Neural progenitor cell (in vitro differentiated cells): ENCODE measurements around the gene SKIC3.

Source experiments
- CTCF ChIP-seq: fragments of 200-600 bp; sonication (generic); IDR thresholded peaks from 2 replicates; pipeline ENCODE4 v1.5.1; 2017; ENCODE audit warnings: antibody characterized with exemption, mild to moderate bottlenecking
- EZH2 ChIP-seq: fragments of 200-600 bp; sonication (generic); IDR thresholded peaks from 2 replicates; pipeline ENCODE4 v1.6.1; 2017; ENCODE audit warnings: antibody characterized with exemption, mild to moderate bottlenecking, moderate library complexity
- EZH2phosphoT487 ChIP-seq: fragments of 200-600 bp; sonication (generic); IDR thresholded peaks from 2 replicates; pipeline ENCODE4 v1.6.1; 2017; ENCODE audit warnings: antibody characterized with exemption

DNA sequence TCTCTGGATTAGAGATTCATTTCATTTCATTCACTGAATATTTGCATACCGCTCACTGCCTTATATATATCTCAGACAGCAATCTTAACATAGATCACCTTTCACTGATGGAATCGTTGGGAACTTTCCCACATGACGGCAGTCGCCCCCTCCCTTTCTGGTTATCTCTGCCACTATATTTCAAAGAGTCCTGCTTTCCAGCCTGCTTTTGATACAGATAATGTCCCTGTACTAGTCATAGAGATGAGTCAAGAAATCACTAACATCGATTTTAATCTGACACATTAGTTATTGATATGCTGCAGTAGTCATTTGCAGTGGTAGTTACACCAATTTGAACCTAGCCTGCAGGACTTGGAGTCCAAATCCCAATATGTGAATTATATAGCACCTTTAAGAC, 8.6 kb upstream of the SKIC3 start:
- TF ChIP-seq CTCF, result no peak
- no peak for TF ChIP-seq EZH2
- TF ChIP-seq EZH2phosphoT487, result no peak
